SH-SY5Y (cell line): ENCODE data around the gene DCLRE1A.

Source experiments
- GATA2 ChIP-seq: IDR thresholded peaks from 2 replicates; pipeline ENCODE4 v1.6.1; 2011; ENCODE audit warnings: mild to moderate bottlenecking, low read depth, low read length
- GATA3 ChIP-seq: IDR thresholded peaks from 2 replicates; pipeline ENCODE4 v1.6.1; 2011; ENCODE audit warnings: low read depth, mild to moderate bottlenecking, low read length, moderate library complexity

GRCh38 chr10:113857210-113857609 lies 3.3 kb upstream of the DCLRE1A start:
- TF ChIP-seq GATA2, result no peak
- TF ChIP-seq GATA3, result no peak
